Nasal cavity respiratory epithelium epithelial cell of viscerocranial mucosa (primary cell): Measurements from ENCODE around the gene F8A2. TPM values are rescaled to one million over a fixed set of nuclear protein-coding genes. Genes with fewer than 3 reads are reported as not detected.

Experiments used
- total RNA-seq: library from RNA; depleted of rRNA; stranded (reverse); fragments of >200 nt; gene quantifications from 2 replicates; pipeline ENCODE4 v1.2.3, GENCODE V29; 2014

The F8A2 gene
- total RNA-seq: not detected in 2 replicates

GRCh38 chrX:155381843-155382528 lies at the start of gene F8A2:
Gene F8A2, plus strand, starts transcription at chrX:155382095. Its CDS starts 20 bp downstream, at chrX:155382115.

GRCh38 chrX:155334486-155335336 lies 47.2 kb upstream of the F8A2 start, which contains the start of gene CLIC2:
Gene CLIC2, minus strand, starts transcription at chrX:155334614. Its CDS starts 187 bp downstream, at chrX:155334427.

Other genes starting within 250 kb of the F8A2 start
- 44.5 and 69.7 TPM in 2 replicates for gene VBP1, start 165.6 kb upstream of the F8A2 start, total RNA-seq
- 0.07 and 1.0 TPM in 2 replicates for gene RAB39B, start 117.6 kb upstream of the F8A2 start, total RNA-seq
- gene CLIC2, start 47.5 kb upstream of the F8A2 start, total RNA-seq: under 0.01 and 0.14 TPM in 2 replicates
- gene F8A3, start 76.5 kb downstream of the F8A2 start, total RNA-seq: 0.34 and 1.4 TPM in 2 replicates
- gene SPRY3, start 230.5 kb downstream of the F8A2 start, total RNA-seq: 0.34 and 0.64 TPM in 2 replicates
- 8.5 and 15.0 TPM in 2 replicates for gene TMLHE, start 230.9 kb downstream of the F8A2 start, total RNA-seq